Left renal cortex interstitium (tissue), 4 donors: ENCODE measurements around the gene GRAMD2B. TPM values are rescaled to one million over a fixed set of nuclear protein-coding genes. Genes with fewer than 3 reads are reported as not detected.
"Not testable (repeated sequence)": the region's sequence is repeated elsewhere in the genome, so short reads cannot be mapped to it uniquely, and the experiment has no call there.

Experiments
- DNase-seq, 4 donors: peaks; one replicate each; pipeline ENCODE4 v3.0.0-alpha.2; 2013; ENCODE audit warnings: low read depth in 4 of 4, low spot score in 2 of 4, missing footprints in 1 of 4
- polyA plus RNA-seq, 4 donors: library from polyadenylated mRNA; unstranded; fragments of 120-200 nt; gene quantifications; one replicate each; pipeline ENCODE4 v1.2.1, GENCODE V29; 2013; ENCODE audit not compliant: insufficient read length in 4 of 4

The GRAMD2B gene
- polyA plus RNA-seq, 4 donors = 19.0 to 27.9 (median 26.5) TPM

- no peak for DNase-seq
These were observed 25.5 kb downstream of the GRAMD2B start for GRCh38 chr5:126448720-126449119.

- no peak for DNase-seq
These were observed 26.6 kb downstream of the GRAMD2B start for GRCh38 chr5:126449751-126450271.

- DNase-seq = no peak
These were observed 27.1 kb downstream of the GRAMD2B start for GRCh38 chr5:126450346-126450745.

- no peak for DNase-seq
These were observed 27.7 kb downstream of the GRAMD2B start for GRCh38 chr5:126450907-126451306.

- no peak for DNase-seq
These were observed 29.3 kb downstream of the GRAMD2B start for GRCh38 chr5:126452477-126452876.

GRCh38 chr5:126454081-126454480 is 30.9 kb downstream of the GRAMD2B start:
- no peak for DNase-seq

GRCh38 chr5:126454535-126454934 is 31.3 kb downstream of the GRAMD2B start:
- DNase-seq = no peak

GRCh38 chr5:126455264-126455663 is 32.1 kb downstream of the GRAMD2B start:
- DNase-seq = no peak

GRCh38 chr5:126455728-126456127 is 32.5 kb downstream of the GRAMD2B start:
- DNase-seq = no peak

GRCh38 chr5:126456217-126456820 is 33.1 kb downstream of the GRAMD2B start:
- DNase-seq = no peak

- DNase-seq = no peak
These were observed 37.2 kb downstream of the GRAMD2B start for GRCh38 chr5:126460459-126460858.

- no peak for DNase-seq
These were observed 37.8 kb downstream of the GRAMD2B start for GRCh38 chr5:126460977-126461376.

GRCh38 chr5:126461838-126462237 is 38.6 kb downstream of the GRAMD2B start:
- DNase-seq = no peak

GRCh38 chr5:126462239-126463014 is 39.2 kb downstream of the GRAMD2B start:
- DNase-seq = no peak

- DNase-seq = no peak
These were observed 40.8 kb downstream of the GRAMD2B start for GRCh38 chr5:126464016-126464415.

- DNase-seq = no peak
These were observed 41.8 kb downstream of the GRAMD2B start for GRCh38 chr5:126464959-126465358.

- no peak for DNase-seq
These were observed 44.9 kb downstream of the GRAMD2B start for GRCh38 chr5:126468091-126468490.

GRCh38 chr5:126469536-126470316 is 46.5 kb downstream of the GRAMD2B start:
- DNase-seq = no peak

GRCh38 chr5:126470529-126470928 is 47.3 kb downstream of the GRAMD2B start:
- not testable (repeated sequence) for DNase-seq

GRCh38 chr5:126471247-126471646 is 48.0 kb downstream of the GRAMD2B start:
- no peak for DNase-seq

GRCh38 chr5:126471875-126472537 is 48.8 kb downstream of the GRAMD2B start:
- DNase-seq = no peak
